Measurements from ENCODE around the gene PLXNA4. TPM values are rescaled to one million over a fixed set of nuclear protein-coding genes. Genes with fewer than 3 reads are reported as not detected.

The PLXNA4 gene
- total RNA-seq, 2 donors from 2014 or later, result 0.41 to 2.8 TPM

DNA sequence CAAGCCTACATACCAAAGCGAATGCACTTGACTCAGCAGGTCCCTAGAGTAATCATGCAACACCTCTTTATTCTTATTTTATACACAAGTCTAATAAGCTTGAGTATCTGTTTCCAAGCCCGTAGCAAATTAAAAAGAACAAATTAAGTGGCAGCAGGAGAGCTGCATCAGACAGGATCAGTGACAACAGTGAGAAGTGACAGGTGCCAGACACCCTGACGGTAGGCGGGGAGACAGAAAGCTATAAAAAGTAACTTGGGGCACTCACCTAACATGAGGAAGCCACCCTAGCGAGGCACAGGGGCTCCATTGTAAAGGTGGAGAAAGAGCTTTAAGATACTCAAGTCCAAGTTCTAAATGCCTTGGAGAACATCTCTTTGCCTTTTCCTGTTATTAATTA, 174.2 kb downstream of the PLXNA4 start:
- intact Hi-C loops (cut with DNase I), result no loop called here
- no peak overlapping the region for H3K27ac ChIP-seq
- H3K4me1 ChIP-seq (replicated peaks), result no peaks in the 10 kb centered on the region

DNA sequence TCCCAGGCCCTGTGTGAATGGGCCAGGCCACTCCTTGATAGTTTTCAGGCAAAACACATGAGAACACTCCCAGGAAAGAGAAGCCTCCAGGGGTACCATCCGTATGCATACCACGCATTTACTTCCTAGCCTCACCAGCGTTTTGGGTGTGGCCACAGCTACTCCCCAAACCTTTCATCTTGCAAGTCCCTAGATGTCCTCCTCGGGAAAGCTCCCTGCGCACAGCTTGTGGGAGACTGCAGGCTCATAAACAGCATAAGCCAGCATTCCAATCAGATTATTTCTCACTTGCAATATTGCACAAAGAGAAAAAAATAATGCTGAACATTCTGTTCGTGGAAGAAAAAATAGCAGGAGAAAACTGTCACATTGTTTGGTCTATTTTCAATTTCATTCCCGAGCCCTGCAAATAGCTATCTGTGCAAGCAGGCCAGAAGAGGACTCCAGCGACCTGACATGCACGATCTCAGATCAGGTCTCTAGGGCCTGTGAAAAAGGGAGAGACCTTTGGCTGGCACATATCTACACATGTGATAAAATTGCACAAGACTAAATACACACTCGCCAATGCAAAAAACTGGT, 175.6 kb downstream of the PLXNA4 start:
- intact Hi-C loops (cut with DNase I), result no loop called here
- no peaks in the 10 kb centered on the region for H3K36me3 ChIP-seq
- no peak for DNase-seq (ENCODE audit: low spot score)
- TF ChIP-seq POLR2AphosphoS5 (IDR thresholded peaks at IDR 0.05) (peak; percentile 21), CTCF (IDR thresholded peaks at IDR 0.05) (no peak)
- 47% methylated on average over 10 of the region's 10 CpGs for WGBS
- peak overlapping the region in 1 of 2 donors; percentile 26 for H3K27ac ChIP-seq
- no peak overlapping the region for H3K4me3 ChIP-seq
- H3K4me1 ChIP-seq (replicated peaks), result no peaks in the 10 kb centered on the region
- no peaks in the 10 kb centered on the region for H3K9me3 ChIP-seq
- no peaks in the 10 kb centered on the region for H3K27me3 ChIP-seq (replicated peaks; ENCODE audit: insufficient read depth)

More for the DNA sequence above, 174.2 kb downstream of the PLXNA4 start:
- no peak for TF ChIP-seq POLR2A (IDR thresholded peaks at IDR 0.05)
- TF ChIP-seq POLR2AphosphoS5 (IDR thresholded peaks at IDR 0.05), result no peak
- no peak for TF ChIP-seq CTCF (IDR thresholded peaks at IDR 0.05)
- Histone ChIP-seq H3K27me3 (replicated peaks; ENCODE audit: insufficient read depth) (no peaks in the 10 kb centered on the region), H3K9me3 (no peaks in the 10 kb centered on the region), H3K4me3 (no peak overlapping the region), H3K36me3 (no peaks in the 10 kb centered on the region)
- no peak for DNase-seq (ENCODE audit: low spot score)
- 91% methylated on average over 5 of the region's 5 CpGs for WGBS

DNA sequence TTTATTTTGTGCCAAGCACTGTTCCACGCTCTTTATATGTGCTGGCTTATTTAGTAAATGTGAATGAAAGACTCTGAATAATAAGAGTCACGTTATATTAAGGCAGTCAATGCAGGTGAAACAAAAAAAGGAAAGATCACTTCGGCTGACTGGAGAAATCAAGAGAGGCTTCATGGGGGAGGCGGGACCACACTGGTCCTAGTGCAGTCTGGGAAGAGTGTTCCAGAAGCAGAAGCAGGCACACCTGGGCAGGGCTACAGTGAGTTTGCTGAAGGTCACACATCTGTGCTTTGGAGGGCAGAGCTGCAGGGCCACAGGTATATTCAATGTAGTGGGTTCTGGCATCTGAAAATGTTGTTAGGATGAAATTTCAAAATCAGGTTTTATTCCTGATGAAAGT, 176.9 kb downstream of the PLXNA4 start:
- WGBS, result 91% methylated on average over 4 of the region's 4 CpGs
- H3K9me3 ChIP-seq, result no peaks in the 10 kb centered on the region
- TF ChIP-seq POLR2A (IDR thresholded peaks at IDR 0.05) (no peak), CTCF (IDR thresholded peaks at IDR 0.05) (no peak), POLR2AphosphoS5 (IDR thresholded peaks at IDR 0.05) (no peak)
- no peak overlapping the region for H3K27ac ChIP-seq
- DNase-seq (ENCODE audit: low spot score), result no peak
- H3K4me1 ChIP-seq (replicated peaks), result no peaks in the 10 kb centered on the region
- intact Hi-C loops (cut with DNase I), result no loop called here
- H3K27me3 ChIP-seq (replicated peaks; ENCODE audit: insufficient read depth), result no peaks in the 10 kb centered on the region
- H3K36me3 ChIP-seq, result no peaks in the 10 kb centered on the region
- H3K4me3 ChIP-seq, result no peak overlapping the region

GRCh38 chr7:132398253-132398925, 177.9 kb downstream of the PLXNA4 start:
- WGBS, result 77% methylated on average over 14 of the region's 14 CpGs
- DNase-seq (ENCODE audit: low spot score), result no peak
- Histone ChIP-seq H3K36me3 (no peaks in the 10 kb centered on the region), H3K27ac (no peak overlapping the region), H3K27me3 (replicated peaks; ENCODE audit: insufficient read depth) (no peaks in the 10 kb centered on the region), H3K4me1 (replicated peaks) (no peaks in the 10 kb centered on the region), H3K9me3 (no peaks in the 10 kb centered on the region), H3K4me3 (no peak overlapping the region)
- intact Hi-C loops (cut with DNase I), result no loop called here
- no peak for TF ChIP-seq CTCF (IDR thresholded peaks at IDR 0.05)
- TF ChIP-seq POLR2AphosphoS5 (IDR thresholded peaks at IDR 0.05), result no peak
- TF ChIP-seq POLR2A (IDR thresholded peaks at IDR 0.05), result no peak

DNA sequence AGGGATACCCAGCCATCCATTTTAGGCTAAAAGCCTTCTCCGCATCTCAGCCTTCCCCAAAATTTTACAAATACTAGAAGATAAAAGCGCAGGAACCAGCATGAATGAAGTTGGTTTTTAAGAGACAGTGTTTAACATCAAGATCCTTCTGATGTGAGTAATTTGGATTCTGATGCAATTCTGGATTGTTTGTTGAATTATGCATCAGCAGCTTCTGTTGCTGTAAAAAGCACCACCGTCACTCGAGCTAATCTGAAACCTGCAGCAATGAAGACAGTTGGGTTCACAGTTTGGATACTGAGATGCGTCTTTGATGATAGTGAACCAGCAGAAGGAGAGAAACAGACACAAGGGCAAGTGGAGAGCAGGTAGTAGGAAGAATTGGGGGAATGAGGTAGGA, 179.2 kb downstream of the PLXNA4 start:
- 92% methylated on average over 5 of the region's 5 CpGs for WGBS
- Histone ChIP-seq H3K4me3 (no peak overlapping the region), H3K27me3 (replicated peaks; ENCODE audit: insufficient read depth) (no peaks in the 10 kb centered on the region), H3K36me3 (no peaks in the 10 kb centered on the region), H3K9me3 (no peaks in the 10 kb centered on the region), H3K27ac (no peak overlapping the region), H3K4me1 (replicated peaks) (no peaks in the 10 kb centered on the region)
- no peak for TF ChIP-seq POLR2AphosphoS5 (IDR thresholded peaks at IDR 0.05)
- TF ChIP-seq CTCF (IDR thresholded peaks at IDR 0.05), result no peak
- no peak for TF ChIP-seq POLR2A (IDR thresholded peaks at IDR 0.05)
- DNase-seq (ENCODE audit: low spot score), result no peak
- intact Hi-C loops (cut with DNase I), result no loop called here

All from prostate gland (tissue), 2 donors.